Gastrocnemius medialis (tissue), 4 donors: ENCODE measurements around the gene GINS2.

ENCODE experiments used
- POLR2A ChIP-seq, 2 donors: fragments of 450-650 bp; IDR thresholded peaks; one replicate each; pipeline ENCODE4 v1.6.1; 2017; ENCODE audit warnings: antibody characterized with exemption in 2 of 2, mild to moderate bottlenecking in 2 of 2, moderate library complexity in 2 of 2
- TF ChIP-seq, protein P1 (sequence below), 5 experiments: fragments of 450-650 bp in 3 of 5; fragments of 200-600 bp in 2 of 5; sonication (generic) in 2 of 5; IDR thresholded peaks in 4 of 5; conservative IDR thresholded peaks in 1 of 5; 1 replicate in 4 of 5; 2 replicates in 1 of 5; pipeline ENCODE4 v1.5.1; 2016 to 2019; ENCODE audit warnings: antibody characterized with exemption in 5 of 5, mild to moderate bottlenecking in 3 of 5, moderate library complexity in 3 of 5

DNA sequence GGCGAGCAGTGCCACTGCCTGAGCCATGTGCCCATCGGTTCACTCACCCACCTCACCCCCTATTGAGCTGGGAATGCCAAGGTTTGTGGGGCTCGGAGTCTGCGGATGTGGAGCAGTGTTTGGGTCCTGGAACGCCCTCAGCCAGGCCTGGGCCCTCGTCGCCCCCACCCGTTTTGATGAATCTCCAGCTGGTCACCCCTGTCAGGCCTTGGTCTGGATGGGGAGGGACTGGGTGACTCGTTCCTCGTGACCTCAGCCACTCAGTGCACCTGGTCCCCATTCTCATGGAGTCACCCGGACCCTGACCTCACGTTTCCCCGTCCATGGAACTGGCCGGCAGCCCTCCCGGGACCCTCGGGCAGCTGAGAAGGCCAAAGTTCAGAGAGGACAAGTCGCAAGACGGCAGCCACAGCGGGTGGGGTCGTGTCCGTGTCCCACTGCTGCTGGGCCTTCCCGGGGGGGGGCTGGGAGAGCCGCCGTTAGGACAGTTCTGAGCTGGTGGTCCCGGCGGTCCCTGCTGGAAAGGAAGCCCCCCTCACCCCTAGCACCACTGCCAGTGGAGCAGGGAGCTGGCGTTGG is 52.4 kb downstream of the GINS2 start:
- TF ChIP-seq, protein P1, sequence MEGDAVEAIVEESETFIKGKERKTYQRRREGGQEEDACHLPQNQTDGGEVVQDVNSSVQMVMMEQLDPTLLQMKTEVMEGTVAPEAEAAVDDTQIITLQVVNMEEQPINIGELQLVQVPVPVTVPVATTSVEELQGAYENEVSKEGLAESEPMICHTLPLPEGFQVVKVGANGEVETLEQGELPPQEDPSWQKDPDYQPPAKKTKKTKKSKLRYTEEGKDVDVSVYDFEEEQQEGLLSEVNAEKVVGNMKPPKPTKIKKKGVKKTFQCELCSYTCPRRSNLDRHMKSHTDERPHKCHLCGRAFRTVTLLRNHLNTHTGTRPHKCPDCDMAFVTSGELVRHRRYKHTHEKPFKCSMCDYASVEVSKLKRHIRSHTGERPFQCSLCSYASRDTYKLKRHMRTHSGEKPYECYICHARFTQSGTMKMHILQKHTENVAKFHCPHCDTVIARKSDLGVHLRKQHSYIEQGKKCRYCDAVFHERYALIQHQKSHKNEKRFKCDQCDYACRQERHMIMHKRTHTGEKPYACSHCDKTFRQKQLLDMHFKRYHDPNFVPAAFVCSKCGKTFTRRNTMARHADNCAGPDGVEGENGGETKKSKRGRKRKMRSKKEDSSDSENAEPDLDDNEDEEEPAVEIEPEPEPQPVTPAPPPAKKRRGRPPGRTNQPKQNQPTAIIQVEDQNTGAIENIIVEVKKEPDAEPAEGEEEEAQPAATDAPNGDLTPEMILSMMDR (IDR thresholded peaks at IDR 0.05 in 4 of 5, conservative IDR thresholded peaks at IDR 0.05 in 1 of 5) = no peak
- no peak for TF ChIP-seq POLR2A (IDR thresholded peaks at IDR 0.05)
